ENCODE results near the gene HPCAL1.

DNA sequence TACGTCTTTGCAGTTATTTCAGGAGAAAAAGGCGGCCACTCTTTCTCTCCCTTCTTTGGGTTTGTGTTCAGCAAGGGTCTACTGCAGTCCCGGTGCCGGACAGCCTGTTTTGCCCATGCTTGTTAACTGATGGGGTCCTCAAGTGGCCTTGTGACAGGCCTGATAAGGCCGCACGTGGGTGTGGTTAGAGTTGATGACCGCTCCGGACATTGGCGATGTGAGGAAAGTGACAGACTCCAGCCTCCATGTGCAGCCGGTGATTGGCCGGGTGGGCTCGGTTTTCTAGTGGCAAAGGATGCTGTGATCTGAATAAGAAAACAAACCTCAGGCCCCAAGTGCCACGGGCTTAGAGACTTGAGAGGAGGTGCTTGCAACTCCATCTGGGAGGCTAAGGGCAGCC is 15.6 kb downstream of the HPCAL1 start:
- TF ChIP-seq, protein P1, sequence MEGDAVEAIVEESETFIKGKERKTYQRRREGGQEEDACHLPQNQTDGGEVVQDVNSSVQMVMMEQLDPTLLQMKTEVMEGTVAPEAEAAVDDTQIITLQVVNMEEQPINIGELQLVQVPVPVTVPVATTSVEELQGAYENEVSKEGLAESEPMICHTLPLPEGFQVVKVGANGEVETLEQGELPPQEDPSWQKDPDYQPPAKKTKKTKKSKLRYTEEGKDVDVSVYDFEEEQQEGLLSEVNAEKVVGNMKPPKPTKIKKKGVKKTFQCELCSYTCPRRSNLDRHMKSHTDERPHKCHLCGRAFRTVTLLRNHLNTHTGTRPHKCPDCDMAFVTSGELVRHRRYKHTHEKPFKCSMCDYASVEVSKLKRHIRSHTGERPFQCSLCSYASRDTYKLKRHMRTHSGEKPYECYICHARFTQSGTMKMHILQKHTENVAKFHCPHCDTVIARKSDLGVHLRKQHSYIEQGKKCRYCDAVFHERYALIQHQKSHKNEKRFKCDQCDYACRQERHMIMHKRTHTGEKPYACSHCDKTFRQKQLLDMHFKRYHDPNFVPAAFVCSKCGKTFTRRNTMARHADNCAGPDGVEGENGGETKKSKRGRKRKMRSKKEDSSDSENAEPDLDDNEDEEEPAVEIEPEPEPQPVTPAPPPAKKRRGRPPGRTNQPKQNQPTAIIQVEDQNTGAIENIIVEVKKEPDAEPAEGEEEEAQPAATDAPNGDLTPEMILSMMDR (IDR thresholded peaks at IDR 0.05), result no peak
- TF ChIP-seq EZH2 (IDR thresholded peaks at IDR 0.05; ENCODE audit: borderline replicate concordance, insufficient read depth, low read depth, low read length, poor library complexity, severe bottlenecking), result no peak
